Measurements from ENCODE around the gene DNASE2B. TPM values are rescaled to one million over a fixed set of nuclear protein-coding genes. Genes with fewer than 3 reads are reported as not detected.

DNASE2B gene
- total and polyA plus RNA-seq, 3 donors from 2014 or later, result 0.25 to 1.3 (median 0.31) TPM

DNA sequence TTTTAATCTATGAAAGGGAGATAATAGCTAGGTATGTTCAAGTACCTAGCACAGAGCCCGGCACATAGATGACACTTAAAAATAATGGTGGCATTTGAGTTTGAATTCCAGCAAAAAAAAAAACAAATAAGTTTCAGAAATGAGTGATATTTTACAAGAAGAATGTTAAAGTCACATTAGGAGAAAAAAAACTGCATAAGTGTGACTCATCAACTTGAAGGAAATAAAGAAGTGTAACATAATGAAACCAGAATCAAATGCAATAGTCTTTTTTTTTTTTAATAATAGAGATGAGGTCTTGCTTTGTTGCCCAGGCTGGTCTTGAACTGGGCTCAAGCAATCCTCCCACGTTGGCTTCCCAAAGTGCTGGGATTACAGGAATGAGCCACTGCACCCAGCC, 17.1 kb downstream of the DNASE2B start:
- Histone ChIP-seq H3K36me3 (ENCODE audit: low read depth, missing control alignments) (no peaks in the 10 kb centered on the region), H3K4me1 (no peaks in the 10 kb centered on the region), H3K27ac (no peak overlapping the region), H3K27me3 (no peaks in the 10 kb centered on the region), H3K4me3 (no peak overlapping the region), H3K9me3 (no peaks in the 10 kb centered on the region)
- WGBS, 2 donors, result 61 to 73% methylated on average over 2 of the region's 2 CpGs
- DNase-seq, result no peak
- no peak for TF ChIP-seq POLR2A (IDR thresholded peaks at IDR 0.05)
- TF ChIP-seq, protein P1, sequence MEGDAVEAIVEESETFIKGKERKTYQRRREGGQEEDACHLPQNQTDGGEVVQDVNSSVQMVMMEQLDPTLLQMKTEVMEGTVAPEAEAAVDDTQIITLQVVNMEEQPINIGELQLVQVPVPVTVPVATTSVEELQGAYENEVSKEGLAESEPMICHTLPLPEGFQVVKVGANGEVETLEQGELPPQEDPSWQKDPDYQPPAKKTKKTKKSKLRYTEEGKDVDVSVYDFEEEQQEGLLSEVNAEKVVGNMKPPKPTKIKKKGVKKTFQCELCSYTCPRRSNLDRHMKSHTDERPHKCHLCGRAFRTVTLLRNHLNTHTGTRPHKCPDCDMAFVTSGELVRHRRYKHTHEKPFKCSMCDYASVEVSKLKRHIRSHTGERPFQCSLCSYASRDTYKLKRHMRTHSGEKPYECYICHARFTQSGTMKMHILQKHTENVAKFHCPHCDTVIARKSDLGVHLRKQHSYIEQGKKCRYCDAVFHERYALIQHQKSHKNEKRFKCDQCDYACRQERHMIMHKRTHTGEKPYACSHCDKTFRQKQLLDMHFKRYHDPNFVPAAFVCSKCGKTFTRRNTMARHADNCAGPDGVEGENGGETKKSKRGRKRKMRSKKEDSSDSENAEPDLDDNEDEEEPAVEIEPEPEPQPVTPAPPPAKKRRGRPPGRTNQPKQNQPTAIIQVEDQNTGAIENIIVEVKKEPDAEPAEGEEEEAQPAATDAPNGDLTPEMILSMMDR (IDR thresholded peaks at IDR 0.05), result no peak
- intact Hi-C loops (cut with DNase I; ENCODE audit: low total_unique reads), result no loop called here

DNA sequence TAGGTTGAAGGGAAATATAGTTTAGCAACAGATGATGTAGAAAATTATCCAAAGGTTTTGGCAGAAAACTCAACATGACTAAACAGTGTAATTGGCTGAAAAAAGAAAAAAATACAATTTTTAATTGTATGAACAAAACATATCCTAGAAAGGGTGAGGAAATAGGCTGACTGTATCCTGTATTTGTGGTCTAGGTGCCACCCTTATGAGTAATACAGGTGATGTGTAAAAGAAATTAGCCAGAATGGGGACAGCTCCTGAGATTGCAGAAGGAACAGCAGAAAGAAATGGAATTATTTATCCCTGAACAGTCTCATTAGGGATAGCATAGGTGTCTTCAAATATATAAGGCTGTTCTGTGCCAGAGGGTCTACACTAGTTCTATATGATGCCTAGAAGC, 24.6 kb downstream of the DNASE2B start:
- Histone ChIP-seq H3K9me3 (no peaks in the 10 kb centered on the region), H3K4me3 (no peak overlapping the region), H3K36me3 (ENCODE audit: low read depth, missing control alignments) (no peaks in the 10 kb centered on the region), H3K27ac (no peak overlapping the region), H3K27me3 (no peaks in the 10 kb centered on the region), H3K4me1 (no peaks in the 10 kb centered on the region)
- TF ChIP-seq, protein P1 (IDR thresholded peaks at IDR 0.05), result no peak
- TF ChIP-seq POLR2A (IDR thresholded peaks at IDR 0.05), result no peak
- no peak for DNase-seq
- intact Hi-C loops (cut with DNase I; ENCODE audit: low total_unique reads), result loop anchor here (10.0 kb wide), 1 partner anchor 332 kb away; no protein-coding TSS in a partner anchor

DNA sequence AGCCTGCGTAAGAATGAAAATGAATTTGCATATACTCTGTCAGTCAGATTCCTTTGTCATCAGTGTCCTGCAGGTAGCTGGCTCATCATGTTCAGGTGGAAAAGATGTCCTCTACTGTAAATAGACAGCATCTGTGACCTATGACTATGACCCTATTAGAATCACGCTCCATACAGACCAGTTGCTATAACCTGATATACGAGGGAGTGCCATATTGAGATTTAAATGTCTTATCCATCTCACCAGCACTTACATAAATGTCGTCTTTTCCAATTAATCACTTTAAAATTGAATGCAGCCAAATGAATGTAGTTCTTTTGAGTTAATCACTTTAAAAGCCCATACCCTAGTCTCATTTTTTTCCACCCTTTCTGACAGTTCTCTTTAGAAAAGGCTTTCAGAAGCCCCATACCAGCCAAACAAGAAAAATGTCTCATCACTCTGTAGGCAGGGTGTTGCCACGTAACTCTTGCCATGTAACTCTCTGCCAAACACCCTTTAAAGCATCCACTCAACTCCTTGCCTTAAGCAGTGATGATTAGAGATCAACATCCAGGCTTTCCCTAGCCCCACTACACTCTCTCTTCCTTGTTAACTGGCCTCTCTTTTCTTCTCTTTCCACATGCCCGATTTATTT, 26.3 kb downstream of the DNASE2B start:
- intact Hi-C loops (cut with DNase I; ENCODE audit: low total_unique reads), result loop anchor here (10.0 kb wide), 1 partner anchor 330 kb away; no protein-coding TSS in a partner anchor
- H3K36me3 ChIP-seq (ENCODE audit: low read depth, missing control alignments), result no peaks in the 10 kb centered on the region
- no peak for DNase-seq
- H3K4me1 ChIP-seq, result no peaks in the 10 kb centered on the region
- no peak overlapping the region for H3K4me3 ChIP-seq
- no peaks in the 10 kb centered on the region for H3K27me3 ChIP-seq
- no peaks in the 10 kb centered on the region for H3K9me3 ChIP-seq
- WGBS, 2 donors, result 73 to 75% methylated on average over 6 of the region's 6 CpGs
- H3K27ac ChIP-seq, result no peak overlapping the region
- TF ChIP-seq POLR2A (IDR thresholded peaks at IDR 0.05), result no peak
- TF ChIP-seq, protein P1 (IDR thresholded peaks at IDR 0.05), result no peak

DNA sequence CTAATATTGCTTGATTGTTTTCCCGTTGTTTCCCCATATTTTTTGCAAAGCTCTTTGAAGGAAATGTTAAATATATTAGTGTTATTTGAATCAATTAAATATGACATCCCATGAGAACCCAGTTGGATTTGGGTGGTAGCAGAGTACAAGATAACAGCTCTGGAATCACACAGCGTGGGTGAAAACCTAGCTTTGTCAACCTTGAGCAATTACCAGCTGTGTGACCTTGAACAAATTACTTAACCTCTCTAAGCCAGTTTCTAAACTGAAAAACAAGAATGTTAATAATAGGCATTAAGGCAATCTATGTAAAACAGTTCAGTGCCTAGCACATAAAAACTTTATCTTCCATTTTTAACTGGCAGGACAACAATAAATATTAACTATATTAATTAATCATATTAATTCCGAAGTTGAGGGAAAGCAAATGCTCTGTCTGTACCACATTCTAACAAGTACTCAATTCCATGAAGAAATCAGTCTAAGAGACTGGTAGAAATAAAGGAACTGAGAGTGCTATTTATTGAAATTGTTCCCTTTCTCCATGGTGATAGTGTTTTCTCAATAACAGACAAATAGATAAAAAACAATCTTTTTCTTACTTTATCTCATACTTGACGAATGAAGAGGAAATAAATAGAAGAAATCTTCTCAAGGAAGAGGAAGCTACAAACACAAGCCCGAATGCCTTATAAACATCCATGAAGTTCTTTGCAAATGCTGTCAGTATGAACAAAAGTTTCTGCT, 27.0 kb downstream of the DNASE2B start:
- H3K27me3 ChIP-seq, result no peaks in the 10 kb centered on the region
- H3K4me1 ChIP-seq, result no peaks in the 10 kb centered on the region
- no peak overlapping the region for H3K4me3 ChIP-seq
- 27 to 36% methylated on average over 5 of the region's 5 CpGs for WGBS, 2 donors
- intact Hi-C loops (cut with DNase I; ENCODE audit: low total_unique reads), result loop anchor here (10.0 kb wide), 1 partner anchor 329 kb away; no protein-coding TSS in a partner anchor
- TF ChIP-seq, protein P1 (IDR thresholded peaks at IDR 0.05), result no peak
- no peak for TF ChIP-seq POLR2A (IDR thresholded peaks at IDR 0.05)
- H3K9me3 ChIP-seq, result no peaks in the 10 kb centered on the region
- no peak overlapping the region for H3K27ac ChIP-seq
- H3K36me3 ChIP-seq (ENCODE audit: low read depth, missing control alignments), result no peaks in the 10 kb centered on the region
- no peak for DNase-seq
